HepG2 (cell line): ENCODE results near the gene SIK3. TPM values are rescaled to one million over a fixed set of nuclear protein-coding genes. Genes with fewer than 3 reads are reported as not detected.

Experiments
- KLF13 ChIP-seq: sonication (generic); formaldehyde crosslinking; IDR thresholded peaks from 2 replicates; pipeline ENCODE4 v1.4.0; 2020; ENCODE audit warnings: mild to moderate bottlenecking, missing genetic modification reagents
- KLF9 ChIP-seq: IDR thresholded peaks from 2 replicates; pipeline ENCODE4 v1.6.1; 2016; ENCODE audit warnings: low read depth
- PRMT3 ChIP-seq: sonication (generic); formaldehyde crosslinking; IDR thresholded peaks from 2 replicates; pipeline ENCODE4 v1.8.1; 2022; ENCODE audit warnings: low read depth, mild to moderate bottlenecking, moderate library complexity, missing genetic modification reagents, borderline replicate concordance
- ZKSCAN5 ChIP-seq: sonication (generic); formaldehyde crosslinking; IDR thresholded peaks from 2 replicates; pipeline ENCODE4 v1.5.1; 2020; ENCODE audit warnings: mild to moderate bottlenecking, missing genetic modification reagents
- ZNF143 ChIP-seq: sonication (generic); formaldehyde crosslinking; IDR thresholded peaks from 2 replicates; pipeline ENCODE4 v1.4.0; 2020; ENCODE audit warnings: missing genetic modification reagents
- ZNF614 ChIP-seq: IDR thresholded peaks from 2 replicates; pipeline ENCODE4 v1.6.1; 2018; ENCODE audit warnings: missing biosample characterization, missing genetic modification reagents, inconsistent platforms, borderline replicate concordance
- ZNF773 ChIP-seq: sonication (generic); formaldehyde crosslinking; IDR thresholded peaks from 2 replicates; pipeline ENCODE4 v1.4.0; 2020; ENCODE audit warnings: missing genetic modification reagents, borderline replicate concordance
- polyA plus RNA-seq, 8 experiments: library from polyadenylated mRNA; depleted of rRNA in 3 of 8; stranded (reverse) in 7 of 8; unstranded in 1 of 8; fragments of >200 nt; fragmentation: Illumina TruSeq in 4 of 8; extraction: Trizol in 4 of 8; gene quantifications; 2 replicates each; pipeline versions ENCODE4 v1.2.1 to v1.2.3, GENCODE V29; 2011 to 2016; ENCODE audit warnings: low read depth in 4 of 8, missing spikeins in 1 of 8, mixed read lengths in 1 of 8; ENCODE audit not compliant: insufficient read depth in 1 of 8
- total RNA-seq, 5 experiments: library from RNA; depleted of rRNA; stranded (reverse); fragments of >200 nt; fragmentation: Illumina TruSeq; extraction: Trizol; gene quantifications; 2 replicates each; pipeline ENCODE4 v1.2.3, GENCODE V29; 2016; ENCODE audit warnings: low read depth in 1 of 5
- TF ChIP-seq, protein P1 (sequence below): sonication (generic); formaldehyde crosslinking; IDR thresholded peaks from 2 replicates; pipeline ENCODE4 v1.4.0; 2020; ENCODE audit warnings: mild to moderate bottlenecking, missing genetic modification reagents
- TF ChIP-seq, protein P2 (sequence below): sonication (generic); formaldehyde crosslinking; IDR thresholded peaks from 2 replicates; pipeline ENCODE4 v1.5.0; 2020; ENCODE audit warnings: mild to moderate bottlenecking, missing genetic modification reagents, borderline replicate concordance
- TF ChIP-seq, protein P3 (sequence below): sonication (generic); formaldehyde crosslinking; IDR thresholded peaks from 2 replicates; pipeline ENCODE4 v1.8.0; 2022; ENCODE audit warnings: mild to moderate bottlenecking, missing genetic modification reagents, moderate library complexity

SIK3 gene
- total and polyA plus RNA-seq, 2 of the 13 experiments (the other 11 are each of a cell fraction or from before 2014, with no cell fraction given): 5.7 to 9.8 TPM

DNA sequence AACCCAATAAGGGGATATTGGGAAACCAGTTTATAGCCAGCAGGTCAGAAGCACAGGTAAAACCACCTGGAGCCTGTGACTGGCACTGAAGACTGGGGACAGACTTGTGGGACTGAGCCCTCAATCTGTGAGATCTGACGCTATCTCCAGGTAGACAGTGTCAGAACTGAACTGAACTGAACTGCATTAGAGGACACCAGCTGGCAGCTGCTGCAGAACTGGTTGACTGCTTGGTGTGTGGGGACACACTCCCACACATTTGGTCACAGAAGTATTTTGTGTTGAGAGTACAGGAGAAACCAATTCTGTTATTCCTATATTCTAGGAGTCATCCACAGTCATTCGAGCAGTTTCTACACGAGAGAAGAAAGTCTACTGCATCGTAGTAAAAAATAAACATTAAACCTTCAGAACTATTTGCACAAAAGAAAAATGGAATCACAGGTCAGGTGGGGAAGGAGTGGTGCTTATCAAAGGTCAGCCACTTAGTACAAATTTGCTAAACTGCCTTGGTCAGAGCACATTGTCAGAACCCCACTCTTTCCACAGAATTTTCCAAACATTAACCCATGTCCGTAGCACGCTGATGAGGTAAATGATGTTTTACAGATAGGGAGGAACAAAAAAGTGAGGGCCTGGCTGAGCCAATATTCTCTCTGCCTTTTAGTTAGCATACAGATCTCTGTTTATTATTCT lies 77.2 kb downstream of the SIK3 start (continued):
- TF ChIP-seq, protein P1, sequence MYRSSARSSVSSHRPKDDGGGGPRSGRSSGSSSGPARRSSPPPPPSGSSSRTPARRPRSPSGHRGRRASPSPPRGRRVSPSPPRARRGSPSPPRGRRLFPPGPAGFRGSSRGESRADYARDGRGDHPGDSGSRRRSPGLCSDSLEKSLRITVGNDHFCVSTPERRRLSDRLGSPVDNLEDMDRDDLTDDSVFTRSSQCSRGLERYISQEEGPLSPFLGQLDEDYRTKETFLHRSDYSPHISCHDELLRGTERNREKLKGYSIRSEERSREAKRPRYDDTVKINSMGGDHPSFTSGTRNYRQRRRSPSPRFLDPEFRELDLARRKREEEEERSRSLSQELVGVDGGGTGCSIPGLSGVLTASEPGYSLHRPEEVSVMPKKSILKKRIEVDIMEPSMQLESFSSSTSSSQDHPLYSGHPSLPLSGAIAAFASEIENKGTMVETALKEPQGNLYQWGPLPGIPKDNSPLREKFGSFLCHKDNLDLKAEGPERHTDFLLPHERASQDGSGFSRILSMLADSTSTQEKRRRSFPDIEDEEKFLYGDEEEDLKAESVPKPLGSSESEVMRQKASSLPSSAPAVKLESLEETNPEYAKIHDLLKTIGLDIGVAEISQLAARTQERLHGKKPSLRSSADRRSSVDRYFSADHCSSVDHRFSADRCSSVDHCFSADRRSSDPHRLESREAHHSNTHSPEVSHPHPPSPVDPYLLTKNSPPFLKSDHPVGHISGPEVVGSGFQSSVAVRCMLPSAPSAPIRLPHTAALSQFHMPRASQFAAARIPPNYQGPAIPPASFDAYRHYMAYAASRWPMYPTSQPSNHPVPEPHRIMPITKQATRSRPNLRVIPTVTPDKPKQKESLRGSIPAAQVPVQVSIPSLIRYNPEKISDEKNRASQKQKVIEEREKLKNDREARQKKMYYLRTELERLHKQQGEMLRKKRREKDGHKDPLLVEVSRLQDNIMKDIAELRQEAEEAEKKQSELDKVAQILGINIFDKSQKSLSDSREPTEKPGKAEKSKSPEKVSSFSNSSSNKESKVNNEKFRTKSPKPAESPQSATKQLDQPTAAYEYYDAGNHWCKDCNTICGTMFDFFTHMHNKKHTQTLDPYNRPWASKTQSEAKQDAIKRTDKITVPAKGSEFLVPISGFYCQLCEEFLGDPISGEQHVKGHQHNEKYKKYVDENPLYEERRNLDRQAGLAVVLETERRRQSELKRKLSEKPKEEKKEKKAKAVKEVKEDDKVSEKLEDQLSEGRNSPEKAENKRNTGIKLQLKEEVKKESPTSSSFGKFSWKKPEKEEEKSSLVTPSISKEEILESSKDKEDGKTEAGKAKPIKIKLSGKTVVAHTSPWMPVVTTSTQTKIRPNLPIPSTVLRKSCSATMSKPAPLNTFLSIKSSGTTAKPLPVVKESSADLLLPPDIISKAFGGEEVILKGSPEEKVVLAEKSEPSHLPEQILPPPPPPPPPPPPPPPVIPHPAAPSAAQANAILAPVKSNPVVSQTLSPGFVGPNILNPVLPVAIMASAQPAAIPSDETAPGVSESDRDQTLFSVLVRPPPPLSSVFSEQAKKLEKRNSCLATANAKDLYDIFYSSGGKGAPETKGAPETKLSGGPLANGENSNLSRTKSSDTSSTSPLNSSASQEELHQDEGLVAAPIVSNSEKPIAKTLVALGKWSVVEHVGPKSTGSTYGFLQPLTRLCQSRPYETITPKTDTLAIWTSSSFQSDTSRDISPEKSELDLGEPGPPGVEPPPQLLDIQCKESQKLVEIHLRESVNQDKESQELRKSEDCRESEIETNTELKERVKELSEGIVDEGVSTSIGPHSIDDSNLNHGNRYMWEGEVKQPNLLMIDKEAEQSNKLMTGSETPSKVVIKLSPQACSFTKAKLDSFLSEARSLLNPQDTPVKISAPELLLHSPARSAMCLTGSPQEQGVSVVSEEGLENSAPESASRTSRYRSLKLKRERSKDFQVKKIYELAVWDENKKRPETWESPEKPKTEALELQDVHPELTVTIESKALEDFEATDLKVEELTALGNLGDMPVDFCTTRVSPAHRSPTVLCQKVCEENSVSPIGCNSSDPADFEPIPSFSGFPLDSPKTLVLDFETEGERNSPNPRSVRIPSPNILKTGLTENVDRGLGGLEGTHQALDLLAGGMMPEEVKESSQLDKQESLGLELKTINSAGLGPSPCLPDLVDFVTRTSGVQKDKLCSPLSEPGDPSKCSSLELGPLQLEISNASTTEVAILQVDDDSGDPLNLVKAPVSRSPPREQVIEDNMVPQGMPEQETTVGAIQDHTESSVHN: no peak
- TF ChIP-seq PRMT3 (CRISPR knock-in tag) (no peak), ZNF614 (0 out of 2 replicates have a peak, but pooled peaks have one; percentile 28), KLF13 (CRISPR knock-in tag) (no peak), ZKSCAN5 (no peak), ZNF773 (CRISPR knock-in tag) (no peak), ZNF143 (CRISPR knock-in tag) (no peak), KLF9 (CRISPR knock-in tag) (no peak)
- TF ChIP-seq, protein P2, sequence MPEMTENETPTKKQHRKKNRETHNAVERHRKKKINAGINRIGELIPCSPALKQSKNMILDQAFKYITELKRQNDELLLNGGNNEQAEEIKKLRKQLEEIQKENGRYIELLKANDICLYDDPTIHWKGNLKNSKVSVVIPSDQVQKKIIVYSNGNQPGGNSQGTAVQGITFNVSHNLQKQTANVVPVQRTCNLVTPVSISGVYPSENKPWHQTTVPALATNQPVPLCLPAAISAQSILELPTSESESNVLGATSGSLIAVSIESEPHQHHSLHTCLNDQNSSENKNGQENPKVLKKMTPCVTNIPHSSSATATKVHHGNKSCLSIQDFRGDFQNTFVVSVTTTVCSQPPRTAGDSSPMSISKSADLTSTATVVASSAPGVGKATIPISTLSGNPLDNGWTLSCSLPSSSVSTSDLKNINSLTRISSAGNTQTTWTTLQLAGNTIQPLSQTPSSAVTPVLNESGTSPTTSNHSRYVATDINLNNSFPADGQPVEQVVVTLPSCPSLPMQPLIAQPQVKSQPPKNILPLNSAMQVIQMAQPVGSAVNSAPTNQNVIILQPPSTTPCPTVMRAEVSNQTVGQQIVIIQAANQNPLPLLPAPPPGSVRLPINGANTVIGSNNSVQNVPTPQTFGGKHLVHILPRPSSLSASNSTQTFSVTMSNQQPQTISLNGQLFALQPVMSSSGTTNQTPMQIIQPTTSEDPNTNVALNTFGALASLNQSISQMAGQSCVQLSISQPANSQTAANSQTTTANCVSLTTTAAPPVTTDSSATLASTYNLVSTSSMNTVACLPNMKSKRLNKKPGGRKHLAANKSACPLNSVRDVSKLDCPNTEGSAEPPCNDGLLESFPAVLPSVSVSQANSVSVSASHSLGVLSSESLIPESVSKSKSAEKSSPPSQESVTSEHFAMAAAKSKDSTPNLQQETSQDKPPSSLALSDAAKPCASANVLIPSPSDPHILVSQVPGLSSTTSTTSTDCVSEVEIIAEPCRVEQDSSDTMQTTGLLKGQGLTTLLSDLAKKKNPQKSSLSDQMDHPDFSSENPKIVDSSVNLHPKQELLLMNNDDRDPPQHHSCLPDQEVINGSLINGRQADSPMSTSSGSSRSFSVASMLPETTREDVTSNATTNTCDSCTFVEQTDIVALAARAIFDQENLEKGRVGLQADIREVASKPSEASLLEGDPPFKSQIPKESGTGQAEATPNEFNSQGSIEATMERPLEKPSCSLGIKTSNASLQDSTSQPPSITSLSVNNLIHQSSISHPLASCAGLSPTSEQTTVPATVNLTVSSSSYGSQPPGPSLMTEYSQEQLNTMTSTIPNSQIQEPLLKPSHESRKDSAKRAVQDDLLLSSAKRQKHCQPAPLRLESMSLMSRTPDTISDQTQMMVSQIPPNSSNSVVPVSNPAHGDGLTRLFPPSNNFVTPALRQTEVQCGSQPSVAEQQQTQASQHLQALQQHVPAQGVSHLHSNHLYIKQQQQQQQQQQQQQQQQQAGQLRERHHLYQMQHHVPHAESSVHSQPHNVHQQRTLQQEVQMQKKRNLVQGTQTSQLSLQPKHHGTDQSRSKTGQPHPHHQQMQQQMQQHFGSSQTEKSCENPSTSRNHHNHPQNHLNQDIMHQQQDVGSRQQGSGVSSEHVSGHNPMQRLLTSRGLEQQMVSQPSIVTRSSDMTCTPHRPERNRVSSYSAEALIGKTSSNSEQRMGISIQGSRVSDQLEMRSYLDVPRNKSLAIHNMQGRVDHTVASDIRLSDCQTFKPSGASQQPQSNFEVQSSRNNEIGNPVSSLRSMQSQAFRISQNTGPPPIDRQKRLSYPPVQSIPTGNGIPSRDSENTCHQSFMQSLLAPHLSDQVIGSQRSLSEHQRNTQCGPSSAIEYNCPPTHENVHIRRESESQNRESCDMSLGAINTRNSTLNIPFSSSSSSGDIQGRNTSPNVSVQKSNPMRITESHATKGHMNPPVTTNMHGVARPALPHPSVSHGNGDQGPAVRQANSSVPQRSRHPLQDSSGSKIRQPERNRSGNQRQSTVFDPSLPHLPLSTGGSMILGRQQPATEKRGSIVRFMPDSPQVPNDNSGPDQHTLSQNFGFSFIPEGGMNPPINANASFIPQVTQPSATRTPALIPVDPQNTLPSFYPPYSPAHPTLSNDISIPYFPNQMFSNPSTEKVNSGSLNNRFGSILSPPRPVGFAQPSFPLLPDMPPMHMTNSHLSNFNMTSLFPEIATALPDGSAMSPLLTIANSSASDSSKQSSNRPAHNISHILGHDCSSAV: no peak
- TF ChIP-seq, protein P3, sequence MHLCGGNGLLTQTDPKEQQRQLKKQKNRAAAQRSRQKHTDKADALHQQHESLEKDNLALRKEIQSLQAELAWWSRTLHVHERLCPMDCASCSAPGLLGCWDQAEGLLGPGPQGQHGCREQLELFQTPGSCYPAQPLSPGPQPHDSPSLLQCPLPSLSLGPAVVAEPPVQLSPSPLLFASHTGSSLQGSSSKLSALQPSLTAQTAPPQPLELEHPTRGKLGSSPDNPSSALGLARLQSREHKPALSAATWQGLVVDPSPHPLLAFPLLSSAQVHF: no peak
